ENCODE measurements around the gene CTSS.
A peak's percentile ranks its signal among the peaks of the same experiment; 100 is the strongest.

CTSS gene

GRCh38 chr1:150696162-150696561 lies 69.4 kb downstream of the CTSS start:
- H3K4me1 ChIP-seq (ENCODE audit: low read length) = peaks cover 7% of the 10 kb centered on the region; the same call in 1 of the 2 replicates
- peaks cover 35% of the 10 kb centered on the region for H3K79me2 ChIP-seq (ENCODE audit: low read length)
- H3F3A ChIP-seq (ENCODE audit: insufficient read depth, low read length) = no peaks in the 10 kb centered on the region; the same call in 1 of the 2 replicates
- no peaks in the 10 kb centered on the region for H3K27me3 ChIP-seq (replicated peaks; ENCODE audit: insufficient read depth, low read length)
- H4K20me1 ChIP-seq (ENCODE audit: insufficient read depth, low read length) = no peaks in the 10 kb centered on the region
- DNase-seq = no peak
- H3K36me3 ChIP-seq (replicated peaks; ENCODE audit: insufficient read depth, low read length) = peaks cover 14% of the 10 kb centered on the region
- no peak for TF ChIP-seq EZH2 (optimal IDR thresholded peaks at IDR 0.05; ENCODE audit: low read depth, low read length)
- TF ChIP-seq CTCF (IDR thresholded peaks at IDR 0.05; ENCODE audit: low read length) = no peak
- TF ChIP-seq EZH2phosphoT487 (IDR thresholded peaks at IDR 0.05; ENCODE audit: low read length) = no peak
- no peaks in the 10 kb centered on the region for H3K9me2 ChIP-seq (replicated peaks; ENCODE audit: insufficient read depth, low read length)
- H3K4me3 ChIP-seq (ENCODE audit: low read length) = peak overlapping the region; percentile 73
- H2AFZ ChIP-seq (ENCODE audit: low read length) = no peak overlapping the region
- H3K9ac ChIP-seq (ENCODE audit: low read length) = peak overlapping the region; percentile 2; the same call in 1 of the 2 replicates
- no peak overlapping the region for H3K27ac ChIP-seq (ENCODE audit: low read length)
- H3K9me3 ChIP-seq (replicated peaks; ENCODE audit: insufficient read depth, low read length) = no peaks in the 10 kb centered on the region
- peak overlapping the region; percentile 79 for H3K4me2 ChIP-seq (ENCODE audit: low read depth, low read length)

DNA sequence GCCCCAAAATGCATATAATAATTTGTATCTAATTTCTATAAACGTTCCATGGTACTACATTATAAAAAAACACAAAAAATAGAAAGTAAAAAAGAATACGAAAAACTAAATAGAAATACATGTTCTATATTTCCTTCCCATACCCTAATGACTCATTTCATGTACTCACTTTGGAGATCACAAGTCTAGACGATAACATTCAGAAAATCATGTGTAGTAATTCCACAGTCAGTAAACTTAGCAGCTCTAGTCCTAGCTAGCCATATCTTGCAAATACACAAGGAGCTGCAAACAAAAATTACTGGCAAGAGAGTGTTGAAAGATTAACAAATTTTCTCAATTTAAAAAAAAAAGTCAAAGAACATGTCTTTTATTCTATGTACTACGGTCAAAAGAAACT lies 70.0 kb downstream of the CTSS start:
- Histone ChIP-seq H3K4me1 (ENCODE audit: low read length) (peaks cover 7% of the 10 kb centered on the region; the same call in 1 of the 2 replicates), H3K9ac (ENCODE audit: low read length) (no peak overlapping the region), H3K4me2 (ENCODE audit: low read depth, low read length) (no peak overlapping the region), H2AFZ (ENCODE audit: low read length) (no peak overlapping the region), H4K20me1 (ENCODE audit: insufficient read depth, low read length) (no peaks in the 10 kb centered on the region), H3K27ac (ENCODE audit: low read length) (no peak overlapping the region), H3F3A (ENCODE audit: insufficient read depth, low read length) (no peaks in the 10 kb centered on the region; the same call in 1 of the 2 replicates), H3K4me3 (ENCODE audit: low read length) (no peak overlapping the region), H3K79me2 (ENCODE audit: low read length) (peaks cover 35% of the 10 kb centered on the region), H3K36me3 (replicated peaks; ENCODE audit: insufficient read depth, low read length) (peaks cover 14% of the 10 kb centered on the region), H3K9me3 (replicated peaks; ENCODE audit: insufficient read depth, low read length) (no peaks in the 10 kb centered on the region), H3K27me3 (replicated peaks; ENCODE audit: insufficient read depth, low read length) (no peaks in the 10 kb centered on the region), H3K9me2 (replicated peaks; ENCODE audit: insufficient read depth, low read length) (no peaks in the 10 kb centered on the region)
- DNase-seq = no peak
- TF ChIP-seq EZH2phosphoT487 (IDR thresholded peaks at IDR 0.05; ENCODE audit: low read length) (no peak), CTCF (IDR thresholded peaks at IDR 0.05; ENCODE audit: low read length) (no peak), EZH2 (optimal IDR thresholded peaks at IDR 0.05; ENCODE audit: low read depth, low read length) (no peak)

GRCh38 chr1:150692720-150693119 lies 72.9 kb downstream of the CTSS start:
- TF ChIP-seq CTCF (IDR thresholded peaks at IDR 0.05; ENCODE audit: low read length) = no peak
- no peak for TF ChIP-seq EZH2 (optimal IDR thresholded peaks at IDR 0.05; ENCODE audit: low read depth, low read length)
- no peak for TF ChIP-seq EZH2phosphoT487 (IDR thresholded peaks at IDR 0.05; ENCODE audit: low read length)
- no peaks in the 10 kb centered on the region; the same call in 1 of the 2 replicates for H3F3A ChIP-seq (ENCODE audit: insufficient read depth, low read length)
- H3K4me2 ChIP-seq (ENCODE audit: low read depth, low read length) = no peak overlapping the region
- peaks cover 14% of the 10 kb centered on the region for H3K36me3 ChIP-seq (replicated peaks; ENCODE audit: insufficient read depth, low read length)
- H3K9me2 ChIP-seq (replicated peaks; ENCODE audit: insufficient read depth, low read length) = no peaks in the 10 kb centered on the region
- H2AFZ ChIP-seq (ENCODE audit: low read length) = no peak overlapping the region
- no peak overlapping the region for H3K9ac ChIP-seq (ENCODE audit: low read length)
- no peaks in the 10 kb centered on the region for H3K27me3 ChIP-seq (replicated peaks; ENCODE audit: insufficient read depth, low read length)
- H3K79me2 ChIP-seq (ENCODE audit: low read length) = peaks cover 38% of the 10 kb centered on the region
- H3K9me3 ChIP-seq (replicated peaks; ENCODE audit: insufficient read depth, low read length) = no peaks in the 10 kb centered on the region
- DNase-seq = no peak
- H3K27ac ChIP-seq (ENCODE audit: low read length) = no peak overlapping the region
- no peak overlapping the region for H3K4me3 ChIP-seq (ENCODE audit: low read length)
- no peaks in the 10 kb centered on the region for H4K20me1 ChIP-seq (ENCODE audit: insufficient read depth, low read length)
- H3K4me1 ChIP-seq (ENCODE audit: low read length) = peaks cover 5% of the 10 kb centered on the region; the same call in 1 of the 2 replicates

Measured in MM.1S (cell line).